CD8-positive, alpha-beta memory T cell (primary cell): ENCODE data around the gene NCAM1. TPM values are rescaled to one million over a fixed set of nuclear protein-coding genes. Genes with fewer than 3 reads are reported as not detected.

Experiments
- CTCF ChIA-PET: fragments of 350-600 bp; sonication (Branson Sonifier 250); formaldehyde crosslinking; loops from one replicate; lab custom pipeline; 2021; ENCODE audit warnings: antibody characterized with exemption; lab: Charles Lee
- POLR2A ChIA-PET: fragments of 350-600 bp; sonication (Branson Sonifier 250); formaldehyde crosslinking; loops from one replicate; lab custom pipeline; 2021; ENCODE audit warnings: antibody characterized with exemption; lab: Charles Lee
- DNase-seq, 5 donors: peaks; one replicate each; pipeline versions ENCODE4 v3.0.0 to v3.0.0-alpha.2; 2020 to 2022; ENCODE audit warnings: mixed read lengths in 1 of 5
- H3K27ac ChIP-seq: one replicate; pipeline ENCODE4 v1.7.0; 2013; ENCODE audit warnings: low read depth, mild to moderate bottlenecking, low read length, moderate library complexity
- H3K27me3 ChIP-seq: 2 replicates; pipeline ENCODE4 v1.7.0; 2013; ENCODE audit warnings: low read length, mild to moderate bottlenecking; ENCODE audit not compliant: insufficient read depth, poor library complexity, severe bottlenecking
- H3K36me3 ChIP-seq: 2 replicates; pipeline ENCODE4 v1.7.0; 2013; ENCODE audit warnings: mild to moderate bottlenecking, low read length, moderate library complexity; ENCODE audit not compliant: insufficient read depth
- H3K4me1 ChIP-seq: 2 replicates; pipeline ENCODE4 v1.7.0; 2013; ENCODE audit warnings: mild to moderate bottlenecking, low read length, moderate library complexity; ENCODE audit not compliant: insufficient read depth
- H3K4me3 ChIP-seq: 2 replicates; pipeline ENCODE4 v1.7.0; 2013; ENCODE audit warnings: mild to moderate bottlenecking, low read length
- H3K9me3 ChIP-seq: 2 replicates; pipeline ENCODE4 v1.7.0; 2013; ENCODE audit warnings: mild to moderate bottlenecking, low read length
- H3K27ac Mint-ChIP-seq, 8 donors: one replicate each; pipeline ENCODE4 v1.8.0; 2020 to 2021; ENCODE audit warnings: mixed read lengths in 8 of 8, mild to moderate bottlenecking in 6 of 8, inconsistent platforms in 3 of 8, moderate library complexity in 3 of 8
- H3K27me3 Mint-ChIP-seq, 2 donors: one replicate each; pipeline ENCODE4 v1.8.0; 2020 to 2021; ENCODE audit warnings: mixed read lengths in 2 of 2, mild to moderate bottlenecking in 1 of 2, moderate library complexity in 1 of 2
- H3K36me3 Mint-ChIP-seq, 3 donors: one replicate each; pipeline ENCODE4 v1.8.0; 2020 to 2021; ENCODE audit warnings: mixed read lengths in 3 of 3, inconsistent platforms in 1 of 3, mild to moderate bottlenecking in 1 of 3
- H3K4me1 Mint-ChIP-seq, 3 donors: one replicate each; pipeline ENCODE4 v1.8.0; 2020 to 2021; ENCODE audit warnings: mixed read lengths in 3 of 3, inconsistent platforms in 1 of 3, mild to moderate bottlenecking in 1 of 3
- H3K4me3 Mint-ChIP-seq, 7 donors: one replicate each; pipeline ENCODE4 v1.8.0; 2020 to 2021; ENCODE audit warnings: mixed read lengths in 7 of 7, mild to moderate bottlenecking in 6 of 7, moderate library complexity in 4 of 7, inconsistent platforms in 2 of 7
- H3K9me3 Mint-ChIP-seq, 5 donors: one replicate each; pipeline ENCODE4 v1.8.0; 2020 to 2022; ENCODE audit warnings: mixed read lengths in 5 of 5, mild to moderate bottlenecking in 3 of 5, moderate library complexity in 2 of 5, inconsistent platforms in 1 of 5
- polyA plus RNA-seq: library from polyadenylated mRNA; unstranded; fragments of 300-500 nt; fragmentation: Illumina TruSeq; gene quantifications from one replicate; pipeline ENCODE4 v1.2.3, GENCODE V29; 2021
- total RNA-seq, 2 experiments: library from RNA; stranded (reverse); gene quantifications; one replicate each; pipeline ENCODE4 v1.2.3, GENCODE V29; 2021

Gene NCAM1
- total and polyA plus RNA-seq, 3 experiments from 2014 or later = 0.16 to 1.7 TPM; not detected in 1

GRCh38 chr11:113319085-113319484 lies 357.9 kb downstream of the NCAM1 start:
- Mint-ChIP-seq H3K27me3 (no peaks in the 10 kb centered on the region), H3K36me3 (peaks cover 0 to 72% (median 20%) of the 10 kb centered on the region in 3 donors), H3K4me3 (no peak overlapping the region), H3K9me3 (no peaks in the 10 kb centered on the region), H3K4me1 (peaks cover 19 to 60% (median 37%) of the 10 kb centered on the region in 3 donors), H3K27ac (peak overlapping the region in 2 of 8 donors; percentile 62 to 67)
- no peak for DNase-seq
- CTCF ChIA-PET = no interaction called here
- no peaks in the 10 kb centered on the region for H3K27me3 ChIP-seq
- H3K4me1 ChIP-seq = peaks cover 1% of the 10 kb centered on the region
- POLR2A ChIA-PET = no interaction called here
- H3K4me3 ChIP-seq = no peak overlapping the region
- H3K36me3 ChIP-seq = no peaks in the 10 kb centered on the region
- H3K9me3 ChIP-seq = no peaks in the 10 kb centered on the region
- no peak overlapping the region for H3K27ac ChIP-seq

GRCh38 chr11:113322158-113322557 lies 360.9 kb downstream of the NCAM1 start:
- H3K27me3 Mint-ChIP-seq = no peaks in the 10 kb centered on the region
- CTCF ChIA-PET = no interaction called here
- Histone ChIP-seq H3K4me1 (no peaks in the 10 kb centered on the region), H3K36me3 (peaks cover 7% of the 10 kb centered on the region), H3K27ac (no peak overlapping the region), H3K9me3 (no peaks in the 10 kb centered on the region), H3K4me3 (no peak overlapping the region), H3K27me3 (no peaks in the 10 kb centered on the region)
- DNase-seq = no peak
- peaks cover 7 to 35% (median 16%) of the 10 kb centered on the region in 3 donors for H3K4me1 Mint-ChIP-seq
- H3K27ac Mint-ChIP-seq = peak overlapping the region in 1 of 8 donors; percentile 30
- H3K9me3 Mint-ChIP-seq = no peaks in the 10 kb centered on the region
- peaks cover 4 to 86% (median 30%) of the 10 kb centered on the region in 3 donors for H3K36me3 Mint-ChIP-seq
- H3K4me3 Mint-ChIP-seq = no peak overlapping the region
- POLR2A ChIA-PET = no interaction called here

GRCh38 chr11:113324250-113324649 lies 363.0 kb downstream of the NCAM1 start:
- H3K4me3 Mint-ChIP-seq = no peak overlapping the region
- Histone ChIP-seq H3K4me3 (no peak overlapping the region), H3K27ac (no peak overlapping the region), H3K9me3 (no peaks in the 10 kb centered on the region), H3K27me3 (no peaks in the 10 kb centered on the region), H3K36me3 (peaks cover 15% of the 10 kb centered on the region), H3K4me1 (no peaks in the 10 kb centered on the region)
- CTCF ChIA-PET = interaction anchor here (1.6 kb wide), 1 partner anchor 11 kb away, joined by 6 read pairs; the partner anchor contains the start of gene TTC12
- no peak for DNase-seq
- no peaks in the 10 kb centered on the region for H3K27me3 Mint-ChIP-seq
- no peak overlapping the region for H3K27ac Mint-ChIP-seq
- peaks cover 8 to 86% (median 29%) of the 10 kb centered on the region in 3 donors for H3K36me3 Mint-ChIP-seq
- H3K9me3 Mint-ChIP-seq = no peaks in the 10 kb centered on the region
- H3K4me1 Mint-ChIP-seq = peaks cover 4 to 22% (median 10%) of the 10 kb centered on the region in 3 donors
- POLR2A ChIA-PET = no interaction called here
